Activated T-cell treated with anti-CD3 and anti-CD28 coated beads for 1 hour (primary cell): ENCODE measurements around the gene NME2.

Experiments used
- DNase-seq: peaks from one replicate; pipeline ENCODE4 v3.0.0-alpha.2; 2020; ENCODE audit warnings: low read depth

Gene NME2

GRCh38 chr17:51203838-51204237 is 37.6 kb downstream of the NME2 start:
- DNase-seq, result no peak

- DNase-seq, result no peak
These were observed 48.7 kb downstream of the NME2 start for GRCh38 chr17:51214920-51215319.

GRCh38 chr17:51217946-51218345 is 51.7 kb downstream of the NME2 start:
- no peak for DNase-seq

GRCh38 chr17:51221322-51221721 is 55.1 kb downstream of the NME2 start:
- no peak for DNase-seq
